Measurements from ENCODE around the gene TXNDC8. TPM values are rescaled to one million over a fixed set of nuclear protein-coding genes. Genes with fewer than 3 reads are reported as not detected.

The TXNDC8 gene
- total RNA-seq, 1 donor from 2014 or later, result not detected

GRCh38 chr9:110257956-110258355 lies 79.7 kb downstream of the TXNDC8 start:
- Mint-ChIP-seq H3K36me3 (peaks cover 3% of the 10 kb centered on the region), H3K4me3 (peak overlapping the region; percentile 99), H3K4me1 (peaks cover 31% of the 10 kb centered on the region), H3K27me3 (ENCODE audit: insufficient read depth, low read depth) (peaks cover 2% of the 10 kb centered on the region), H3K27ac (no peak overlapping the region), H3K9me3 (peaks cover 2% of the 10 kb centered on the region)
- peaks cover 16% of the 10 kb centered on the region for H3F3A ChIP-seq (ENCODE audit: low read depth)
- TF ChIP-seq CTCF (IDR thresholded peaks at IDR 0.05), result no peak
- TF ChIP-seq EZH2 (IDR thresholded peaks at IDR 0.05), result no peak
- no peak for TF ChIP-seq EZH2phosphoT487 (IDR thresholded peaks at IDR 0.05)
- H3K4me1 ChIP-seq, result peaks cover 17% of the 10 kb centered on the region
- peaks cover 26% of the 10 kb centered on the region for H4K20me1 ChIP-seq (ENCODE audit: low read depth)
- no peak overlapping the region for H3K27ac ChIP-seq
- no peak overlapping the region for H3K9ac ChIP-seq
- H3K4me3 ChIP-seq, result no peak overlapping the region
- no peaks in the 10 kb centered on the region for H3K27me3 ChIP-seq
- H2AFZ ChIP-seq (replicated peaks), result peak overlapping the region; percentile 89
- peak overlapping the region; percentile 88 for H3K4me2 ChIP-seq
- no peaks in the 10 kb centered on the region for H3K36me3 ChIP-seq
- DNase-seq (ENCODE audit: low spot score), result no peak
- no peaks in the 10 kb centered on the region for H3K9me3 ChIP-seq (ENCODE audit: low read depth)
- H3K79me2 ChIP-seq (ENCODE audit: low read depth), result peaks cover 34% of the 10 kb centered on the region

DNA sequence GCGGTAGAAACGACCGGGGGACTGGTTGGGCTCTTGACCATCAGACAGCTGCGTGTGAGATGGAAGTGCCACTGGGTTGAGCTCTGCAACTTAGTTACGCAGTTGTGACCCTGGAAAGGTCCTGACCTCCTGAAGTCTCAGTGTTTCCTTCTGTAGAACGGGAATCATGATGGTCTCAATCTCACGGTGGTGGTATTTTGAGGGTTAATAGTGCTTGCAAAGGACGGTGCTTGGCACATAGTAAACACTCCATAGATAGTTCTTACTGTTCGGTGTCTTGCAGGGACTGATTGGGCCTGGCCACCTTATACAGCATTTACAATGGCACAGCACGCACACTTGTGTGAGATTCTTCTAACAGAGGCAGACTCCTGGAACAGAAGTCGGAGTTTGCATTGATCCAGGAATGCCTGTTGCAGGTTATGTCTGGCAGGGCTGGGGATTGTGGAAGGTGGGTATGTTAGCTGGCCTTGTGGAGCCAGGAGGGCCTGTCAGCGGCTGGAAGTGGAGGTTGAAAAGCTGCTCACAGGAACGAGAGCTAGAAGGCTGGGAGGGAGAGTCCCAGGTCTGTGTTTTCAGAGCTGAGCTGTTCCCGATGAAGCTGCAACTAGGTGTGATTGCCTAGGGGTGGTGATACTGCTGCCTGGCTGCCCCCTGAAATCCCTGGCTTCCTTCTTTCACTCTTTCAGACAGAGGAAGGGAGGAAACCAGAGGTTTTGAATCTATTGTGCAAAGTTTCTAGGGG lies 80.4 kb downstream of the TXNDC8 start:
- H3K4me2 ChIP-seq, result peak overlapping the region; percentile 88
- peaks cover 2% of the 10 kb centered on the region for H3K27me3 Mint-ChIP-seq (ENCODE audit: insufficient read depth, low read depth)
- H3K4me1 Mint-ChIP-seq, result peaks cover 31% of the 10 kb centered on the region
- H4K20me1 ChIP-seq (ENCODE audit: low read depth), result peaks cover 33% of the 10 kb centered on the region
- H3K27ac Mint-ChIP-seq, result peak overlapping the region; percentile 91
- no peak overlapping the region for H3K9ac ChIP-seq
- H3K27ac ChIP-seq, result no peak overlapping the region
- H3K9me3 ChIP-seq (ENCODE audit: low read depth), result no peaks in the 10 kb centered on the region
- no peaks in the 10 kb centered on the region for H3K27me3 ChIP-seq
- peaks cover 16% of the 10 kb centered on the region for H3F3A ChIP-seq (ENCODE audit: low read depth)
- peaks cover 3% of the 10 kb centered on the region for H3K36me3 Mint-ChIP-seq
- H3K4me3 ChIP-seq, result peak overlapping the region; percentile 99
- H3K79me2 ChIP-seq (ENCODE audit: low read depth), result peaks cover 41% of the 10 kb centered on the region
- peak; percentile 50 for DNase-seq (ENCODE audit: low spot score)
- peaks cover 17% of the 10 kb centered on the region for H3K4me1 ChIP-seq
- H2AFZ ChIP-seq (replicated peaks), result peak overlapping the region; percentile 89
- TF ChIP-seq EZH2 (IDR thresholded peaks at IDR 0.05) (no peak), CTCF (IDR thresholded peaks at IDR 0.05) (no peak), EZH2phosphoT487 (IDR thresholded peaks at IDR 0.05) (no peak)
- H3K36me3 ChIP-seq, result no peaks in the 10 kb centered on the region
- H3K4me3 Mint-ChIP-seq, result peak overlapping the region; percentile 99
- peaks cover 2% of the 10 kb centered on the region for H3K9me3 Mint-ChIP-seq

GRCh38 chr9:110256380-110257096 lies 81.1 kb downstream of the TXNDC8 start, which contains the start of gene TXN:
TSS of gene TXN (minus strand) at chr9:110256507. CDS start at chr9:110256435, 72 bp downstream.
- peak within 1 kb of the TSS; percentile 88 for H3K4me2 ChIP-seq
- Mint-ChIP-seq H3K4me1 (peaks cover 31% of the 10 kb centered on the region), H3K4me3 (peak within 1 kb of the TSS; percentile 99), H3K36me3 (peaks cover 3% of the 10 kb centered on the region), H3K9me3 (peaks cover 2% of the 10 kb centered on the region), H3K27ac (peak within 1 kb of the TSS; percentile 91), H3K27me3 (ENCODE audit: insufficient read depth, low read depth) (peaks cover 2% of the 10 kb centered on the region)
- no peaks in the 10 kb centered on the region for H3K9me3 ChIP-seq (ENCODE audit: low read depth)
- no peak for TF ChIP-seq CTCF (IDR thresholded peaks at IDR 0.05)
- peak; percentile 44 for TF ChIP-seq EZH2 (IDR thresholded peaks at IDR 0.05)
- no peak for TF ChIP-seq EZH2phosphoT487 (IDR thresholded peaks at IDR 0.05)
- H3K79me2 ChIP-seq (ENCODE audit: low read depth), result peaks cover 48% of the 10 kb centered on the region
- H3F3A ChIP-seq (ENCODE audit: low read depth), result peaks cover 16% of the 10 kb centered on the region
- H4K20me1 ChIP-seq (ENCODE audit: low read depth), result peaks cover 41% of the 10 kb centered on the region
- DNase-seq (ENCODE audit: low spot score), result peak; percentile 94
- H3K27me3 ChIP-seq, result no peaks in the 10 kb centered on the region
- peak within 1 kb of the TSS; percentile 98 for H2AFZ ChIP-seq (replicated peaks)
- peak within 1 kb of the TSS; percentile 62 for H3K27ac ChIP-seq
- no peaks in the 10 kb centered on the region for H3K36me3 ChIP-seq
- H3K4me3 ChIP-seq, result peak within 1 kb of the TSS; percentile 99
- peak within 1 kb of the TSS; percentile 70 for H3K9ac ChIP-seq
- H3K4me1 ChIP-seq, result peaks cover 17% of the 10 kb centered on the region

Measured in neural progenitor cell (in vitro differentiated cells).